GM23338 (cell line): Measurements from ENCODE around the gene ISCU.

ENCODE experiments used
- CREB1 ChIP-seq: fragments of 250-450 bp; sonication (Bioruptor Pico); IDR thresholded peaks from 2 replicates; pipeline ENCODE4 v1.5.0; 2020; ENCODE audit warnings: low read depth, mild to moderate bottlenecking, moderate library complexity
- CTCF ChIP-seq, 2 experiments: fragments of 200-600 bp in 1 of 2; sonication (generic) in 1 of 2; conservative IDR thresholded peaks; 2 replicates each; pipeline versions ENCODE4 v1.5.1 to v1.6.1; 2016 to 2017; ENCODE audit warnings: antibody characterized with exemption in 2 of 2, low read depth in 2 of 2, mild to moderate bottlenecking in 2 of 2, moderate library complexity in 1 of 2
- EZH2 ChIP-seq: fragments of 200-600 bp; sonication (generic); IDR thresholded peaks from one replicate; pipeline ENCODE4 v1.8.0; 2017; ENCODE audit warnings: antibody characterized with exemption, mild to moderate bottlenecking, low read depth; ENCODE audit not compliant: unreplicated experiment
- JUNB ChIP-seq: IDR thresholded peaks from one replicate; pipeline ENCODE4 v1.6.1; 2016; ENCODE audit warnings: antibody characterized with exemption; ENCODE audit not compliant: unreplicated experiment
- NANOG ChIP-seq: IDR thresholded peaks from 2 replicates; pipeline ENCODE4 v1.6.1; 2016; ENCODE audit warnings: antibody characterized with exemption, borderline replicate concordance
- POLR2AphosphoS5 ChIP-seq: IDR thresholded peaks from 2 replicates; pipeline ENCODE4 v1.6.1; 2016; ENCODE audit warnings: antibody characterized with exemption, low read depth
- REST ChIP-seq: IDR thresholded peaks from one replicate; pipeline ENCODE4 v1.6.1; 2018; ENCODE audit warnings: antibody characterized with exemption; ENCODE audit not compliant: unreplicated experiment

GRCh38 chr12:108605000-108605689 is 42.7 kb downstream of the ISCU start:
- no peak for TF ChIP-seq EZH2
- no peak for TF ChIP-seq POLR2AphosphoS5
- TF ChIP-seq CTCF (conservative IDR thresholded peaks at IDR 0.05; ENCODE audit: low read depth in 2 of 2) = no peak
- TF ChIP-seq NANOG = no peak
- no peak for TF ChIP-seq REST
- TF ChIP-seq CREB1 (CRISPR knock-in tag) = no peak
- TF ChIP-seq JUNB = no peak
